ENCODE data around the gene OGDHL.

Gene OGDHL

DNA sequence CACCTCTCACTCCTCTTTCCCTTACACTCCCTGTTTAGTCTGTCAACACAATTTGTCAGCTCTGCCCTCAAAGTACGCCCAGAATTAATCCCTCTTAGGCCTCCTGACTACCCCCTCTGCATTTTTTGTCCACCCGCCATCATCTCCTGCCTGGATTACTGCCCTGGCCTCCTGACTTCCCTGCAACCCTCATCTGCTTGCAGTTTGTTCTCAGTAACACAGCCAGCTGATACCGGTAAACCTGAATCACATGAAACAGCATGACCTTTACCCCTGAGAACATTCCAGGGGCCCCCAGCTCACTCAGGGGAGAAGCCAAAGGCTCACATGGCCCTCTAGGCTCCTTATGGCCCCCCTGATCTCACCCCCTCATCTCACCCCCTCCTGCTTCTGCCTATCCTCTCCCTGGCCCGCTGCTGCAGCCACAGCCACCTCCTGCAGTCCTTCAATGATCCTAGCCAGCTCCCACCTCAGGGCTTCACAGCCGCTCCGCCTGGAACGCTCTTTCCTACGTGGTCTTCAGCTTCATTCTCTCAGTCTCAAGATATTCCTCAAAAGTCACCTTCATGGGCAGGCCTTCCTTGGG is 73.8 kb downstream of the OGDHL start:
- DNase-seq = no peak

GRCh38 chr10:49686651-49687050 is 75.5 kb downstream of the OGDHL start:
- DNase-seq = no peak
